HG02571 (cell line): Measurements from ENCODE around the gene GNPTAB.

Experiments
- ATAC-seq: cut with Tn5 transposase; IDR thresholded peaks from one replicate; pipeline ENCODE4 v1.9.1; 2021; ENCODE audit warnings: mild to moderate bottlenecking, moderate library complexity; ENCODE audit not compliant: unreplicated experiment

Gene GNPTAB

DNA sequence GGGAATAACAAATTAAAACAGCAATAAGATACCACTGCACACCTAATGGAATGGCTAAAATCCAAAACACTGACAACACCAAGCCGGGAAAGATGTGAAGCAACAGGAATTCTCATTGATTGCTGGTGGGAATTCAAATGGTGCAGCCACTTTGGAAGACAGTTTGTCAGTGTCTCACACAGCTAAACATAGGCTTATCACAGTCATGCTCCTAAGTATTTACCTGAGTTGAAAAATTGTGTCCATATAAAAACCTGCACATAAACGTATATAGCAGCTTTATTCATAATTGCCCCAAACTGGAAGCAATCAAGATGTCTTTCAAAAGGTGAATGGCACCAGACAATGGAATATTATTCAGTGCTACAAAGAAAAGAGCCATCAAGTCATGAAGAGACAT is 21.6 kb downstream of the GNPTAB start:
- no peak for ATAC-seq

DNA sequence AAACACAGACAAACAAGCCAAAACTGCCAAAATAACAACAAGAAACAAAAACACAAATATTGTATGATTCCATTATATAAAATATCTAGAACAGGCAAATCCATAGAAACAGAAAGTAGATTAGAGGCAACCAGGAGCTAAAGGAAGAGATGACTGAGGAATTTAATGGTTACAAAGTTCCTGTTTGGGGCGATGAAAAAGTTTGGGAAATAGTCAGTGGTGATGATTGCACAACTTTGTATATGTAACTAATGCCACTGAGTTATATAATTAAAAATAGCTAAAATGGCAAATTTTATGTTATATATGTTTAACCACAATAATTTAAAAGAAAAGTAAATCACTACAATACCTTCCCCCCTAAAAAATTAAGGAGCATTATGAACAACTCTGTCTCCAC is 24.5 kb downstream of the GNPTAB start:
- ATAC-seq = no peak

DNA sequence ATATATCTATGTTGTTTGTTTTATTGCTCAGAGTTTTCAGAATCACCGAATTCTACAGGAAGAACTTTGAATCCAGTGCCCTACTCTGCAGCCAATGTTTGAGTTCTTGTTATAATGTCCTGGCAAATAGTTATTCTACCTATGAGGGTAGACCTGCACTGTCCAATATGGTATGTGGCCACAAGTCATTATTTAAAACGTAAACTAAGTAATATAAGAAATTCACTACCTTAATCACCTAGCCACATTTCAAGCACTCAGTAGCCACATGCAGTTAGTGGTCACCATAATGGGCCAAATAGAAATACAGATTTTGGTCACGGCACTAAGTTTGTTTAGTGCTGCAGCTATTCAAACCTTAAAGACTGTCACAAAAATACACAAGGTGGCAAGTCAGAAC is 26.4 kb downstream of the GNPTAB start:
- ATAC-seq = no peak

DNA sequence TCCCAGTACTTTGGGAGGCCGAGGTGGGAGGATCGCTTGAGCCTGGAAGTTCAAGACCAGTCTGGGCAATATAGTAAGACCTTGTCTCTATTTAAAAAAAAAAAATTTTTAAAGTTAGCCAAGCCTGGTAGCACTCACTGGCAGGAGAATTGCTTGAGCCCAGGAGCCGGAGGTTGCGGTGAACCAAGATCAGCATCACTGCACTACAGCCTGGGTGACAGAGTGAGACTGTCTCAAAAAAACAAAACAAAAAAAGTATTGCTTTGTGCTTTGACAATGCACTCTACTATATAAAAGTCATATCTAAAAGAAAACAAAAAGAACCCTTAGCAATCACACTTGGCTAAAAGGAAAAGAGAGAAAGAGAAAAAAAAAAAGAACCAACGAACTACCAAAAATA is 26.8 kb downstream of the GNPTAB start:
- no peak for ATAC-seq

DNA sequence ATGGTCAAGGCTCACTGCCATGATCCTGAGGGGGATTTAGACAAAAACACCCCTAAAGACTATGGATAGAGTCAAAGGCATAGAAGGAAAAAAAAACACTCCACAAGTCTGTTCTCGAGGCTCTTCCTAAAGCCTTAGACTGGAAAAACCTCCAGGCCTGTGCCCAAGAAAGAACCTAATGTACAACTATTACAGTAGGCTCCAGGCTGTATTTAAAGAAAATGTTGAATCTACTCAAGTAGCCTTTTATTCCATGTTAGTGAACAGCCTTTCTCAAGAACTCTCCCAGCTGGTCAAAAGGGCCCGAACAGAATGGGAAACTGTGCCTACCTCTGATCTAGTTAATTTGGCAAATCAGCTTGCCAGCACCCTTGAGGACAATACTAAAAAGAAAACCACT is 28.3 kb downstream of the GNPTAB start:
- ATAC-seq = no peak

DNA sequence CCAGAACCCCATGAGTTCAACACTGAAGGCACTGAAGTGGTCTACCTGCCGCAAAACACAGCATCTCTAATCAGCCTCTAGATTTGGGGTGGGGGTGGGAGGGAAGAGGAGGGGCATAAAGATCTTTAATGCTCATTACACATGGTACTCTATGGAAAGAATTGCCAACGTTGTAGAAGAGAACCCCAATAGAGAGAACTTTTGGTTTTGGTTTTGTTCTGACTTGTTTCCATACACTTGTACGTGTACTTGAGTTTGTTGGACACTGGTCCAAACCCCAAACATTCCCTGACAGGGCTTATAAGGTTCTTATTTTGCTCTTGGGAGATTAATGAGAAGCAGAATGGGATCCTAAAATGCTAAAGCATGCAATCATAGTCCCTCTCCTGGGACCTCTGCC is 31.0 kb downstream of the GNPTAB start:
- ATAC-seq = no peak

DNA sequence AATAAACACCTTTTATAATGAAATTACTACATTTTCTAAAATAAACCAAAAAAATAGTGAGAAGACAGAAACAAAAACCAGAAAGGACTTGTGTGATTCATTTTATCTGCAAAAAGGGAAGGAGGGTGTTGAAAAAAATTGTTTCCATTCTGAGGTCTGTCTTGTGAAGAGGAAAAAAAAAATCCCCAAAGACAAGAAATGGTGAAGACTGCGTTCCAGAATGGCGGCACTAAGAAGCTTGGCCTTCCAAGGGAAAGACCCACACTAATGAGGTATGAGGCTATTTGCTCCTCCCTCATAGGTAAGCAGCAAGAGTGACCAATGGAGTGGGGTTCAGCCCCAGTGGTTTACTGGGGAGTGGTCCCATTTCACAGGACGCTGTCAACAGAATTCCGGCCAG is 35.0 kb downstream of the GNPTAB start:
- no peak for ATAC-seq

DNA sequence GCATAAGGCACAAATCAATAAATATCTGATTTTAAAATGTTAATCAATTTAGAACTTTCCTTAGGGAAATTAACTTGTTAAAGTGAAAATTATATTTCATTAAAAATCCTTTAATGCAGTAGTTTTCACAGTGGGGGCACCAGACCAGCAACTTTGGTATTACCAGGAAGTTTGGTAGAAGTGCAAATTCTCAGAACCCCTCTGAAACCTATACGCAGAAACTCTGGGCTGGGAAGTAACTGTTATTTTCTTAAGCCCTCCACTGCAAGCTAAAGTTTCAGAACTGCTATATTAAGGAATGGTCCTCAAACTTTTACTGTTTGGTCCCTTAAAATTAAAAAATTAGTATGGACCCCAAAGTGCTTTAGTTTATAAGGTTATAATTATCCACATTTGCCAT is 35.7 kb downstream of the GNPTAB start:
- no peak for ATAC-seq

DNA sequence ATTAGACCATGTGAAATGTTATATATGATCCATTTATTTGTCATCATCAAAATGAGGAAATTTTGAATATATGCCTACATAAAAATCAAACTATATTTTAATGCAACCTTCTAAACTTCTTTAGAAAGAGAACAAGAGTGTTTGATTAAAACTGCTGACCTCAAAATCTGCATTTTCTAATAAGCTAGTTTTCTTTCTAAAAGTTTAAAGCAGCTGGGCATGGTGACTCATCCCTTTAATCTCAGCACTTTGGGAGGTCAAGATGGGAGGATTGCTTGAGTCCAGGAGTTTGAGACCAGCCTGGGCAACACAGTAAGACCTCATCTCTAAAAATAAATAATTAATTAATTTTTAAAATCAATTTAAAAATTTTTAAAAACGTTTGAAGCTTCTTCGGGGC is 36.2 kb downstream of the GNPTAB start:
- ATAC-seq = no peak

DNA sequence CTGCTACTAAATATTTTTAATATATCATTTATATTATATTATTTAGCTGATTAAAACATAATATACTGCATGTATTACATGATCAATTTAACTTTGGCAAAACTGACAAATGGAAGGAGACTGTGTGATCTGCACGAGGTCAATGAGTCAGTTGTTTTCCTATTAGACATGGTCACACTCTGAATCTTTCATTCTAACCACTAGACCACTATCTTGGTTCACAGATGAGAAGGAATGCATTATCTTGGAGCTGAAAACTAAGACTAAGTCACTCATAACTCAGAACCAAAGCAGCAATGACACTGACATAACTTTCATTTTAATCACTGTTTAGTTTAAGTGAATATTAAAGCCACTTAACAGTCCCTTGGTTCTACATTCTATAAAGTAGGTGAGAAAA is 37.4 kb downstream of the GNPTAB start:
- peak; percentile 64 for ATAC-seq

DNA sequence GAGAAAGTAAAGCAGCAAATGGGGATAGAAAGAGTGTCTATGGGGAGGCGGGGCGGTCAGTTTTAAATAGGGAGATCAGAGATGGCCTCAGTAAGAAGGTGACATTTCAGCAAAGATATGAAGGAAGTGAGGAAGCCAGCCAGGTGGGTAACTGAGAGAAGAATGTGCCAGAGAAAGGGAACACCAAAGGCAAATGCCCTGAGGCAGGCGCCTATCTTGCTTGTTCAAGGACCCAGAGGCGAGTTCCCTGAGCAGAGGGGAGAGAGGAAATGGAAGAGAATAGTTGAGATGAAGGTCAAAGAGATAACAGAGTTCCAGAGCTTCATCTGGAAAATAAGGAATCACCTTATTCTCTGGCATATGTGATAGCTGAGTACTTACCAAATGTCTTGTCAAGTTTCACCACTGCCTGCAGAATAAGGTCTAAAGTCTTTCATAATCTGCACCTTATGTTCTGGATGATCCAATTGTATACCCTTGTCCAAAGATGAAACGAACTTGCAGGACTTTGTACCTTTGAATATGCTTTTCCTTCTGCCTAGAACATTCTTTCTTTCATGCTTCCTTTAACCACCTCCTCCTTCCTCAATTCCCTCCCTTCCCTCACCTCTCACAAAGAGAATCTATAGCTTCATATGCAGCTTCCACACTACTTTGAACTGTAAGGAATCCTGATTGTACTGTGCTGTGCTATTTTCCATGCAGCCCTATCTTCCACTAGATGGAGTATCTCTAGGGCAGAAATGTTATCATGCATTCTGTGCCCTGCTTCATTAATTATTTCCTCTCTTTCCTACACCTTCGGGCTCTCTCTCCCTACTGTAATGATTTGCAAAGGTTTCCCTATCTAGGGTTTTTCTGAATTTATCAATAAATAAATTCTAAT is 38.5 kb downstream of the GNPTAB start:
- no peak for ATAC-seq

DNA sequence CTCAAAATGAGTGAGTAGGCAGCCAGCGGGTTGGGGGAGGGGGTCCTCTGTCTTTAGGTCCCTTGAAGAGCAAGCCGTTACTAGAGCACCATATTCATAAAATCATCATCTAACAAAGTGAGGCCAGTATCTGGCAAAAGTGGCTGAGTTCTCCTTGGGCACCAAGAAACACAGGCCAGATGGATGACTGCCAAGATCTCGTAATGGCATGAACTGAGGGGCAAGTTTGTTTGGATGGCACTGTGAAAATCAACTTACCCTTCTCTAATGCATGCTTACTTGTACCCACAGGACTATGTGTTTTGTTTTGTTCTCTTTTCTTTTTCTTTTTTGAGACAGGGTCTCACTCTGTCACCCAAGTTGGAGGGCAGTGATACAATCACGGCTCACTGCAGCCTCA is 41.6 kb downstream of the GNPTAB start:
- ATAC-seq = no peak

DNA sequence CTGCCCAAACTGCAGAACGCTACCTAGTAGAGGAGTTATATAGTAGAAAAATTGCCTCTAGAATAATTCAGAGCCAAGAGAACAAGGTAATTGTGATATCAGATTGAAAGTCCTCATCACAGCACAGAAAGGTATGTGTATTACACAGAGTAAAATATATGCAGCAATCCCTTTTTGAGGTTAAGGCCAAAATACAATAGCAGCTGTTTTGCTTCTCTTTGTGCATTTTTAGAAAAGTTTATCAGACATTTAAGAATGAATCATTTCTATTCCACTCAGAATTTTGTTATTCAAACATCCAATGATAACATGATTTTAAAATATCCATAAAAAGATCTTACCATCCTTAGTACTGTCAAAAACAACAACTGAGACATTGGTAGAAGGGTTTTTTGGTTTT is 45.1 kb downstream of the GNPTAB start:
- no peak for ATAC-seq

DNA sequence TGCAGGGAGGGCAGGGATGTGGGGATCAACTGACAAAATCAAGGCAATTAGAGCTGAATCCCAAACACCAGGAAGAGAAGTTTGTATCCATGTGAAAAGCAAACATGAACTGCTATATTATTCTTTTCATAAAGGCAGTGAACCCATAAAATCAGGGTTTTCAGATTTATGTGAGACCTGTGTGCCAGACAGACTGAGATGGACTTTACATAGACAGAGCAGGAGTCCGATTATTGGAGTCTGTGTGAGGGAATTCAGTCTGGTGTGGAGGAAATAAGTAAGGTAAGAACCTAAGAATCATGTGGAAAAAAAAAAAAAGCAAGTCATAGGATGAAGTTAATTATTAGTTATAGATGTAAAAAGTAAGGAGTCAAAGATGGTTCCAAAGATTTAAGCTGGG is 46.4 kb downstream of the GNPTAB start:
- ATAC-seq = no peak

DNA sequence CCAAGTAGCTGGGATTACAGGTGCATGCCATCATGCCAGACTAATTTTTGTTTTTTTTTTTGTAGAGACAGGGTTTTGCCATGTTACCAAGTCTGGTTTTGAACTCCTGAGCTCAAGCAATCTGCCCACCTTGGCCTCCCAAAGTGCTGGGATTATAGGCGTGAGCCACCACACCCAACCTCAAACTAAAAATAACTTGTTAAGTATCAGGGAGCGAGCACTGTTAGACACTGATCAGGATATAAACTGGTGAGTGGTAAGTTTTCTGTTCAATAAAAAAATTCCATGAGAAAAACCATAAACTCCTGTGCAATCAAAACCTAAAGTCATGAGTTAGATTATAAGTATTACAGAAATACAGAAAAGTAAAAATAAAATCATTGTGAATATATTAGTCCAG is 46.9 kb downstream of the GNPTAB start:
- no peak for ATAC-seq

DNA sequence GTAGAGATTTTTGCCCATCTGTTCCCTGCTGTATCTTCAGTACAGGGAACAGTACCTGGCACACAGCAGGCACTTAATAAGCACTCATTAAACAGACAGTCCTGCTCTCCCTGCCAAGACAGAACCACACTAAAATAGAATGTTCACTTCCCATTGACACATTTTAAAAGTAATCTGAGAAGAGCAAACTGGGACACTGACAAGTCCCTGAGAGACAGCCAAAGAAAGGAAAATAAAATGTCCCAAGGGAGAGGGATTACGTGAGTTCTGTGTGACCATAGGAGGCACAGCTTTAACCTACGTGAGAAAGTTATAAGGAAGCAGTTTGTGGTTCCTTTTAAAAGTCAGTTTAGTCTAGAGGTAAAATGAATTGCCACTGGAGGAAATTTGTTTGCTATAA is 47.6 kb downstream of the GNPTAB start:
- ATAC-seq = no peak

DNA sequence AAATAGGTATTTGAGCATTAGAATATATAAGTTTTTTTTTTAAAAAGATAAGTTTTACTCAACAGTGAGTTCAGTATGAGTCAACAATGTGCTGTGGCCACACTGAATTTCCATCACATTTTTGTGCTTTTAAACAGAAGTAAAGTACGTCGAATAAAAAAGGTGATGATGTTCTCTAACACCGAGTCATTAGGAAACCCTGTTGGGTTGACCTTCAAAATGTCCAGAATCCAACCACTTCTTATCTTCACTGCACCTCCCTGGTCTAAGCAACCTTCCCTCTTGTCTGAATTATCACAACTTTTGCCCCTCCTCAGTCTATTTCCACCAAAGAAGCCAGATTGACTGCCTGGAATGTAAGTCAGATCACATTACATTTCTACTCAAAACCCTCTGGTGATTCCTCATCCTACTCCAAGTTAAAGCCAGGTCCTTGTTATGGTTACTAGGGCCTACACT is 48.5 kb downstream of the GNPTAB start:
- no peak for ATAC-seq

DNA sequence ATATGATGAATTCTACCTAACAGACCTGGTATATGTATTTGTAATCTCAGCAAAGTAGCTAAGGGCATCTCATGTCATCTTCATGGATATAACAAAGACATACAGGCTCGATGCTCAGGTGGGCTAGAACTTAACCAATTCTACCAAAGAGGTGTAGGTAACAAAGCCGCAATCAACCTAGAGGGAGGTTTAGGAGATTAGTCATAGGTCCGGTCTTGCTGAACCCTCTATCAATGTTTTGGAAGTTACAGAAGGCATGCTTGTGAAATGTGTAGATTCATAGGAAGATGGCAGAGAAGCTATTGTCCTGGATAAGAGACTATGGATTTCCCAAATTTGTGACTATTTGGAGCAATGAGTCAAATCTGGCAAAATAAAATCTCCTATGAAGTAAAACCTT is 48.9 kb downstream of the GNPTAB start:
- no peak for ATAC-seq

DNA sequence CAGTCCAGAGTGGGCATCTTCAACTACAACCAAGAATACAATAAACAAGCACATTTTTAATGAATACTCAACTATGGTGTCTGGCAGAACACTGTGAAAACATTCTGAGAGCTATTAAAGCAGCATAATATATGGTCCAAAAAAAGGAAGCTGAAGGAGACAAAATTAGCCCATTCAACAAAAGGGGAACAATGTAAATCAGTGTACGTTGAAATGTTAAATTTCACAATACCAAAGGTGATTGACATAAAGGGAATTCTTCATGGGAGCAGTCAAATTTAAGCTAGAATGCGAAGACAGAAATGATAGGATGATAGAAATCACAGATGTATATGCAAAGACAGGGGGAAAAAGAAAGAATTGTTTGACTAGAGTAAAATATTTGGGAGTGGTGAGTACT is 50.2 kb downstream of the GNPTAB start:
- ATAC-seq = no peak

DNA sequence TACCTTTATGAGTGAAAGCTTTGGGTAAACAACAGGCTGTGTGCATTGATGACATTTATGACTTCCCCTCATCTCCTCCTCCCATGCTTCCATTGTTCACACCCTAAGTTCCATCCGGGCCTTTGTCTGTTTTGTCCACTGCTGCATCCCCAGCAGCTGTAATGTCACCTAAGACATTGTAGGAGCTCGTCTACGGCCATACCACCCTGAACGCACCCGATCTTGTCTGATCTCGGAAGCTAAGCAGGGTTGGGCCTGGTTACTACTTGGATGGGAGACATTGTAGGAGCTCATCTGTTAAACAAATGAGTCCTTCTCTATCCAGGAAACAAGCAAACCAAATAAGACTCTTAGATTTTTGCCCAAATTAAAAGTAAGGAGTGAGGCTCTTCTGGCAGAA is 51.1 kb downstream of the GNPTAB start:
- no peak for ATAC-seq

DNA sequence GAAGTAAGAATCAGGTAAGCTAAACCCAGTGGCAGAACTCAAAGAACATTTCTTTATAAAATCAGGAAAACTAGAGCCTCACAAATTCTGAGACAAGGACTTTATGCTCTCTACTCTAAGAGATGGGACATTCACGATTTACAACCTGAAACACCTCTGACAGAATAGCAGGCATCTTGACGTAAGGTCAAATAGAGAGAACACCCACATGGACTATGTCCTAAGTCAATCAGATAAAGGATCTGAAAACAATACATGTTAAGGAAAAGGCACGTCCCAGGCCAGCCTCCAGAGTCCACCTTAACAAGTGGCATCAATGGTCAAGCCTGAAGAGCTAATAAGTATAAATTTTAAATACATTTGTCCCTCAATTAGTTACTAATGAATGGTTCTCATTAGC is 51.6 kb downstream of the GNPTAB start:
- no peak for ATAC-seq

DNA sequence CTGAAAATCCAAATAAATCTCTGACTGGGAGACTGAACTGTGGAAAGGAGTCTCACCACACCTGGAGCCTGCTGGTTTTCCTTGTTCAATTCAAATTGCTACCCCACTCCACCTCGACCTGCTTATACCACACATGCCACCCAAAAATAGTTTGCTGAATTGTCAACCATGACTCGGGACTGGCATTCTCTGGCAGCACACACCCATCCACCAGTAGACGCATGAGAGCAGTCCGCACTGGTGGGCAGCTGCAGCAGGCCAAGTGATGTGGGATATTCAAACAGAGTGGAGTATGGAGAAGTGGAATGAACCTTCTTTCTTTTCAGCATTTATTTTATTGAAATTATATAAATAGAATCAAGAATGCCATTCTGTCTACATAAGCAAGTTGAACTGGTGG is 52.8 kb downstream of the GNPTAB start:
- no peak for ATAC-seq

DNA sequence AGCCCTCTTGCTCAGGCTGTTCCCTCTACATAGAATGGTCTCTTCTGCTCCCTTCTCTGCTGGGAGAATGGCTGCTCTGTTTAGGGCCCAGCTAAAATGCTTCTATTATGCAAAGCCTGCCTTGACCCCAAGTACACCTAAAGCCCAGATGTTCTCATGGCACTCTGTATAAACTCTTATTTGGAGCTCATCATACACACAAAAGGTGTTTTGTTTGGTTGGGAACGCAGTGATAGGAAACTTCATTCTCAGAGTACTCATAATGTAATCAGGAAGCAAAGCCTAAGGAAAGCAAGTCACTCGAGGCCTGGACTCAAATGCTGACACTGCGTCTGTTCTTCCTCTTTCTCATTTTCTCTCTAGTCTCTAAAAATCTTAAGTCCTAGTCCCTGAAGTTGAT is 53.3 kb downstream of the GNPTAB start:
- no peak for ATAC-seq
